ENCODE measurements around the gene PROC.
"Not testable (repeated sequence)": the region's sequence is repeated elsewhere in the genome, so short reads cannot be mapped to it uniquely, and the experiment has no call there.

The PROC gene

GRCh38 chr2:127397568-127398238 lies 20.5 kb upstream of the PROC start:
- DNase-seq: no peak

GRCh38 chr2:127398239-127398590 lies 20.0 kb upstream of the PROC start:
- no peak for DNase-seq

- no peak for DNase-seq
Measured at GRCh38 chr2:127400533-127400896, 17.7 kb upstream of the PROC start.

- no peak for DNase-seq
Measured at GRCh38 chr2:127400897-127401756, 17.1 kb upstream of the PROC start.

- DNase-seq: no peak
Measured at GRCh38 chr2:127401757-127402695, 16.2 kb upstream of the PROC start.

- DNase-seq: no peak
Measured at GRCh38 chr2:127403460-127403859, 14.8 kb upstream of the PROC start.

- DNase-seq: no peak
Measured at GRCh38 chr2:127404466-127405254, 13.6 kb upstream of the PROC start.

GRCh38 chr2:127405255-127405610 lies 13.0 kb upstream of the PROC start:
- DNase-seq: no peak

- DNase-seq: no peak
Measured at GRCh38 chr2:127406454-127406853, 11.8 kb upstream of the PROC start.

- no peak for DNase-seq
Measured at GRCh38 chr2:127407091-127407490, 11.1 kb upstream of the PROC start.

GRCh38 chr2:127407661-127408003 lies 10.6 kb upstream of the PROC start:
- no peak for DNase-seq

- peak; percentile 84 for DNase-seq
Measured at GRCh38 chr2:127408004-127408806, 10.0 kb upstream of the PROC start.

- DNase-seq: no peak
Measured at GRCh38 chr2:127408807-127409099, 9.5 kb upstream of the PROC start.

- DNase-seq: not testable (repeated sequence)
Measured at GRCh38 chr2:127409716-127410115, 8.5 kb upstream of the PROC start.

- DNase-seq: no peak
Measured at GRCh38 chr2:127410871-127411652, 7.2 kb upstream of the PROC start.

- no peak for DNase-seq
Measured at GRCh38 chr2:127411653-127412369, 6.4 kb upstream of the PROC start.

GRCh38 chr2:127413200-127413599 lies 5.0 kb upstream of the PROC start:
- DNase-seq: no peak

- DNase-seq: no peak
Measured at GRCh38 chr2:127413782-127414637, 4.2 kb upstream of the PROC start.

Data from central memory CD4-positive, alpha-beta T cell (primary cell).